H1 (cell line): ENCODE results near the gene CTNS. TPM values are rescaled to one million over a fixed set of nuclear protein-coding genes. Genes with fewer than 3 reads are reported as not detected.

Experiments used
- polyA plus RNA-seq, 7 experiments: library from polyadenylated mRNA; depleted of rRNA in 3 of 7; stranded (reverse) in 5 of 7; unstranded in 2 of 7; fragments of >200 nt in 5 of 7; fragments of 200-250 nt in 2 of 7; gene quantifications; 1 replicate in 5 of 7; 2 replicates in 1 of 7; 4 replicates in 1 of 7; pipeline versions ENCODE4 v1.2.1 to v1.2.3, GENCODE V29; 2011 to 2013; ENCODE audit warnings: missing spikeins in 2 of 7, mixed read lengths in 2 of 7
- total RNA-seq: library from RNA; stranded (reverse); fragmentation: NEBNext Ultra II Directional; extraction: Animal tissue kit (Norgen Biotek cat#: 25700); gene quantifications from 2 replicates; pipeline ENCODE4 v1.2.1, GENCODE V29; 2021
- TF ChIP-seq, protein P1 (sequence below): IDR thresholded peaks from 2 replicates; pipeline ENCODE4 v1.6.1; 2012; ENCODE audit warnings: low read length, inconsistent platforms

The CTNS gene
- total and polyA plus RNA-seq, 2 of the 8 experiments (the other 6 are each of a cell fraction or from before 2014, with no cell fraction given): 11.6 to 12.9 TPM

DNA sequence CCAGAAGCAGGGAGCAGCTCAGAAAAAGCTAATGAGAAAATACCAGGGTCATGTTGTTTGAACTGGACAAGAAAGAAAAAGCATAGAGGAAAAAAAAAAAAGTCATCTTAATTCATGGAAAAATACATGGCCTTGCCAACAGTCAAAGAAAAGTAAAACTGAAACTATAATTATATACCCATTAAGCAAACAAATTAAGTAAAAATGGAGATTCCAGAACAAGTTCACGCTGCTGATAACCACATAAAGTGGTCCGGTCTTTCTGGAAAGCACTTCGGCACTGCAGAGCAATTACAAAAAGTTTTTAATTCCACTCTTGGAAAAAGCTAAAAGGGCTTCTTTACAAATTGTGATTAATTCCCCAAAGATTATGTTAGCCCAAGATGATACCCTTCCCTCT lies 71.8 kb downstream of the CTNS start (continued):
- TF ChIP-seq, protein P1, sequence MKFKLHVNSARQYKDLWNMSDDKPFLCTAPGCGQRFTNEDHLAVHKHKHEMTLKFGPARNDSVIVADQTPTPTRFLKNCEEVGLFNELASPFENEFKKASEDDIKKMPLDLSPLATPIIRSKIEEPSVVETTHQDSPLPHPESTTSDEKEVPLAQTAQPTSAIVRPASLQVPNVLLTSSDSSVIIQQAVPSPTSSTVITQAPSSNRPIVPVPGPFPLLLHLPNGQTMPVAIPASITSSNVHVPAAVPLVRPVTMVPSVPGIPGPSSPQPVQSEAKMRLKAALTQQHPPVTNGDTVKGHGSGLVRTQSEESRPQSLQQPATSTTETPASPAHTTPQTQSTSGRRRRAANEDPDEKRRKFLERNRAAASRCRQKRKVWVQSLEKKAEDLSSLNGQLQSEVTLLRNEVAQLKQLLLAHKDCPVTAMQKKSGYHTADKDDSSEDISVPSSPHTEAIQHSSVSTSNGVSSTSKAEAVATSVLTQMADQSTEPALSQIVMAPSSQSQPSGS: no peak
